Hepatocyte (in vitro differentiated cells): Measurements from ENCODE around the gene PKN1. TPM values are rescaled to one million over a fixed set of nuclear protein-coding genes. Genes with fewer than 3 reads are reported as not detected.
A peak's percentile ranks its signal among the peaks of the same experiment; 100 is the strongest.
"Not testable (repeated sequence)": the region's sequence is repeated elsewhere in the genome, so short reads cannot be mapped to it uniquely, and the experiment has no call there.

Source experiments
- DNase-seq: peaks from one replicate; pipeline ENCODE4 v3.0.0-alpha.2; 2016; ENCODE audit warnings: low spot score
- H2AFZ ChIP-seq: fragments of 200-600 bp; sonication (generic); 2 replicates; pipeline ENCODE4 v1.6.0; 2016; ENCODE audit warnings: antibody characterized with exemption, mild to moderate bottlenecking
- H3K27ac ChIP-seq: fragments of 200-600 bp; sonication (generic); 2 replicates; pipeline ENCODE4 v1.5.1; 2016; ENCODE audit warnings: mild to moderate bottlenecking
- H3K27me3 ChIP-seq: fragments of 200-600 bp; sonication (generic); 2 replicates; pipeline ENCODE4 v1.6.1; 2016
- H3K36me3 ChIP-seq: fragments of 200-600 bp; sonication (generic); replicated peaks from 2 replicates; pipeline ENCODE4 v1.5.1; 2016; ENCODE audit warnings: low read depth; ENCODE audit not compliant: insufficient read depth
- H3K4me1 ChIP-seq: fragments of 200-600 bp; sonication (generic); 2 replicates; pipeline ENCODE4 v1.5.1; 2016; ENCODE audit warnings: mild to moderate bottlenecking, moderate library complexity; ENCODE audit not compliant: insufficient read depth
- H3K4me2 ChIP-seq: fragments of 200-600 bp; sonication (generic); 2 replicates; pipeline ENCODE4 v1.6.0; 2016
- H3K4me3 ChIP-seq: fragments of 200-600 bp; sonication (generic); 2 replicates; pipeline ENCODE4 v1.5.1; 2016; ENCODE audit warnings: mild to moderate bottlenecking
- H3K79me2 ChIP-seq: fragments of 200-600 bp; sonication (generic); 2 replicates; pipeline ENCODE4 v1.6.0; 2017; ENCODE audit warnings: mild to moderate bottlenecking
- H3K9me2 ChIP-seq: fragments of 200-600 bp; sonication (generic); replicated peaks from 2 replicates; pipeline ENCODE4 v1.6.0; 2017; ENCODE audit warnings: mild to moderate bottlenecking; ENCODE audit not compliant: insufficient read depth
- H3K9me3 ChIP-seq: fragments of 200-600 bp; sonication (generic); 2 replicates; pipeline ENCODE4 v1.5.1; 2016; ENCODE audit warnings: low read depth, mild to moderate bottlenecking
- H4K20me1 ChIP-seq: fragments of 200-600 bp; sonication (generic); 2 replicates; pipeline ENCODE4 v1.6.0; 2016; ENCODE audit warnings: mild to moderate bottlenecking; ENCODE audit not compliant: insufficient read depth, poor library complexity, severe bottlenecking
- CTCF ChIP-seq: fragments of 200-600 bp; sonication (generic); IDR thresholded peaks from 2 replicates; pipeline ENCODE4 v1.5.1; 2016; ENCODE audit warnings: antibody characterized with exemption, mild to moderate bottlenecking; ENCODE audit not compliant: poor library complexity
- EZH2 ChIP-seq: fragments of 200-600 bp; sonication (generic); IDR thresholded peaks from 2 replicates; pipeline ENCODE4 v1.6.1; 2016; ENCODE audit warnings: antibody characterized with exemption, mild to moderate bottlenecking, borderline replicate concordance
- EZH2phosphoT487 ChIP-seq: fragments of 200-600 bp; sonication (generic); IDR thresholded peaks from one replicate; pipeline ENCODE4 v1.6.1; 2018; ENCODE audit warnings: antibody characterized with exemption, mild to moderate bottlenecking, low read depth, moderate library complexity; ENCODE audit not compliant: unreplicated experiment, severe bottlenecking
- WGBS: methylation state at CpG from one replicate; pipeline ENCODE4 v1.1.6; 2016; ENCODE audit warnings: low lambda C conversion rate; ENCODE audit errors: missing lambda C conversion rate; 5-methylcytosine and 5-hydroxymethylcytosine counted together
- polyA plus RNA-seq: library from polyadenylated mRNA; unstranded; fragments of >200 nt; fragmentation: Nextera tagmentation; extraction: Ambion mirVana; gene quantifications from 2 replicates; pipeline ENCODE4 v1.2.1, GENCODE V29; 2016
- total RNA-seq: library from RNA; depleted of rRNA; stranded (reverse); fragments of >200 nt; gene quantifications from 2 replicates; pipeline ENCODE4 v1.2.3, GENCODE V29; 2014

PKN1 gene
- total and polyA plus RNA-seq, 2 experiments from 2014 or later, result 57.4 to 83.3 TPM

GRCh38 chr19:14503285-14503684 lies 70.2 kb downstream of the PKN1 start:
- no peak overlapping the region for H3K27ac ChIP-seq
- H3K36me3 ChIP-seq, result no peaks in the 10 kb centered on the region
- H3K79me2 ChIP-seq, result no peaks in the 10 kb centered on the region
- H3K4me1 ChIP-seq, result peaks cover 27% of the 10 kb centered on the region
- no peak for DNase-seq
- TF ChIP-seq EZH2phosphoT487, result no peak
- no peak for TF ChIP-seq CTCF
- no peak for TF ChIP-seq EZH2
- no peaks in the 10 kb centered on the region for H3K9me3 ChIP-seq
- H3K4me3 ChIP-seq, result no peak overlapping the region
- H3K9me2 ChIP-seq, result no peaks in the 10 kb centered on the region
- H2AFZ ChIP-seq, result no peak overlapping the region
- no CpG with 5 or more reads among the region's 1 CpG for WGBS
- no peak overlapping the region for H3K4me2 ChIP-seq
- H4K20me1 ChIP-seq, result no peaks in the 10 kb centered on the region
- H3K27me3 ChIP-seq, result no peaks in the 10 kb centered on the region

GRCh38 chr19:14504575-14504974 lies 71.5 kb downstream of the PKN1 start:
- Histone ChIP-seq H3K27ac (peak overlapping the region; percentile 98), H3K4me1 (peaks cover 27% of the 10 kb centered on the region)
- not testable (repeated sequence) for H4K20me1 ChIP-seq, H3K4me3 ChIP-seq, H3K9me3 ChIP-seq, H3K27me3 ChIP-seq, H3K79me2 ChIP-seq, H3K9me2 ChIP-seq, H2AFZ ChIP-seq, H3K4me2 ChIP-seq, H3K36me3 ChIP-seq, DNase-seq
- 92% methylated on average over 8 of the region's 8 CpGs for WGBS

- Histone ChIP-seq H3K79me2 (no peaks in the 10 kb centered on the region), H4K20me1 (no peaks in the 10 kb centered on the region), H3K4me1 (peaks cover 32% of the 10 kb centered on the region), H3K27me3 (no peaks in the 10 kb centered on the region), H3K36me3 (no peaks in the 10 kb centered on the region), H3K27ac (peak overlapping the region; percentile 98), H3K9me3 (no peaks in the 10 kb centered on the region), H3K9me2 (no peaks in the 10 kb centered on the region), H3K4me3 (no peak overlapping the region), H2AFZ (peak overlapping the region; percentile 39), H3K4me2 (peak overlapping the region; percentile 66)
- peak; percentile 84 for DNase-seq
- WGBS, result 27% methylated on average over 19 of the region's 19 CpGs
- TF ChIP-seq EZH2, result no peak
- peak; percentile 57 for TF ChIP-seq CTCF
- TF ChIP-seq EZH2phosphoT487, result no peak
Measured at GRCh38 chr19:14505488-14506239, 72.6 kb downstream of the PKN1 start.

- Histone ChIP-seq H3K9me2 (no peaks in the 10 kb centered on the region), H2AFZ (no peak overlapping the region), H3K79me2 (no peaks in the 10 kb centered on the region), H3K27me3 (no peaks in the 10 kb centered on the region), H3K4me2 (no peak overlapping the region), H3K4me1 (peaks cover 32% of the 10 kb centered on the region), H3K9me3 (no peaks in the 10 kb centered on the region), H4K20me1 (no peaks in the 10 kb centered on the region), H3K27ac (peak overlapping the region; percentile 98), H3K36me3 (no peaks in the 10 kb centered on the region), H3K4me3 (no peak overlapping the region)
- WGBS, result 56% methylated on average over 12 of the region's 12 CpGs
- TF ChIP-seq CTCF (no peak), EZH2 (no peak), EZH2phosphoT487 (no peak)
- DNase-seq, result peak; percentile 64
Measured at GRCh38 chr19:14507704-14508542, 74.8 kb downstream of the PKN1 start.
